ENCODE results near the gene PDIA6. TPM values are rescaled to one million over a fixed set of nuclear protein-coding genes. Genes with fewer than 3 reads are reported as not detected.

PDIA6 gene
- total RNA-seq = 100 to 1,000 TPM; 161 to 165 TPM

DNA sequence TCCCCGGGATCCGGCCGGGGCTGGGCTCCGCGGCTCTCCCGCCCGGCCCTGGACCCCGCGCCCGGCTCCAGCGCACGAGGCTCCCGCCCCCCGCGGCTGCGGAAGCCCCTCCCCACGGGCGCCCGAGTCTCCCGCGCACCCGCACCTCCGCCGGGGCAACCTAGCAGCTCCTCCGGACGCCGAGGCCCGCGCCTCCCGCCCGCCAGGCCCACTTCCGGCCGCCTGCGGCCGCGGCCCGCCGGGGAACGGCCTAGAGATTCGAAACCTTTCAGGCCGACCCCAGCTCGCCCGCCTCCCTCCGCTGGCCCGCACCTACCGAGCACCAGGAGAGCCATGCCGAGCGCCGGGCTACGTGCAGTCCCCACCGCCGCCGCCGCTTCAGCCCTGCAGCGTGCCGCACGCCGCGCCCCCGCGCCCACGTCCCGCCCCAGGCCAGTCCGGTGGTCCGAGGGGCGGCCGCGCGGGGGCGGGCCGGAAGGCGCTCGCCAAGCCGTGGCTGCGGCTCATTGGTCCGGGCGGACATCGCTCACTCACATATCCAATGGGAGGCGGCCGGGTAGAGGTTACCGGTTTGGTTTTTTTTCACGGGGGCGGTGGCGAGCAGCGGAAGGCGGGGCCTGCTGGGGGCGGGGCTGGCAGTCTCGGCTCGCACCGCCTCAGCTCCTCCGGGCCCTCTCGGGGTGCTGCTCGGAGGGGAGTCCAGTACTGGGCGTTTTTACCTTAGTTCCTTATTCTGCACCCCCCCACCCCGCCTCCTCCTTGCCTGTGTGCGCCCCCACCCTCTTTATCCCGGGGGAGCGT lies at the start of gene PDIA6:
Gene PDIA6, minus strand, starts transcription at position 424 of the 801 bp plus-strand sequence. Its CDS starts 89 bp downstream, at position 335.
- ChIA-PET CTCF (interaction anchor here (0.7 to 1.8 kb wide), 5 partner anchors 13 to 365 kb away, joined by 3 to 8 read pairs (median 4); a partner anchor contains a TSS), POLR2A (interaction anchor here (0.7 to 2.5 kb wide), 20 partner anchors 8 to 940 kb away, joined by 3 to 26 read pairs (median 4); partner anchors contain the start of genes LPIN1 and NOL10)
- Mint-ChIP-seq H3K36me3 (ENCODE audit: low read depth) (peaks cover 34% of the 10 kb centered on the region), H3K4me3 (peak within 1 kb of the TSS; percentile 88), H3K9me3 (no peaks in the 10 kb centered on the region), H3K27ac (peak within 1 kb of the TSS; percentile 89), H3K4me1 (peaks cover 37% of the 10 kb centered on the region), H3K27me3 (peaks cover 15% of the 10 kb centered on the region)
- DNase-seq = peak; percentile 95

- ChIA-PET POLR2A (interaction anchor here (0.8 kb wide), 1 partner anchor 50 kb away, joined by 3 read pairs; no protein-coding TSS in a partner anchor), CTCF (no interaction called here)
- Mint-ChIP-seq H3K4me1 (peaks cover 33% of the 10 kb centered on the region), H3K36me3 (ENCODE audit: low read depth) (no peaks in the 10 kb centered on the region), H3K4me3 (no peak overlapping the region), H3K27me3 (peaks cover 31% of the 10 kb centered on the region), H3K27ac (no peak overlapping the region), H3K9me3 (no peaks in the 10 kb centered on the region)
- no peak for DNase-seq
Measured at GRCh38 chr2:10862330-10862729, 49.7 kb upstream of the PDIA6 start.

- no peaks in the 10 kb centered on the region for H3K36me3 Mint-ChIP-seq (ENCODE audit: low read depth)
- ChIA-PET CTCF (no interaction called here), POLR2A (interaction anchor here (0.8 kb wide), 1 partner anchor 50 kb away, joined by 3 read pairs; no protein-coding TSS in a partner anchor)
- no peaks in the 10 kb centered on the region for H3K9me3 Mint-ChIP-seq
- H3K27ac Mint-ChIP-seq = no peak overlapping the region
- H3K4me3 Mint-ChIP-seq = no peak overlapping the region
- DNase-seq = no peak
- peaks cover 33% of the 10 kb centered on the region for H3K4me1 Mint-ChIP-seq
- peaks cover 32% of the 10 kb centered on the region for H3K27me3 Mint-ChIP-seq
Measured at GRCh38 chr2:10861765-10862164, 49.2 kb upstream of the PDIA6 start.

DNA sequence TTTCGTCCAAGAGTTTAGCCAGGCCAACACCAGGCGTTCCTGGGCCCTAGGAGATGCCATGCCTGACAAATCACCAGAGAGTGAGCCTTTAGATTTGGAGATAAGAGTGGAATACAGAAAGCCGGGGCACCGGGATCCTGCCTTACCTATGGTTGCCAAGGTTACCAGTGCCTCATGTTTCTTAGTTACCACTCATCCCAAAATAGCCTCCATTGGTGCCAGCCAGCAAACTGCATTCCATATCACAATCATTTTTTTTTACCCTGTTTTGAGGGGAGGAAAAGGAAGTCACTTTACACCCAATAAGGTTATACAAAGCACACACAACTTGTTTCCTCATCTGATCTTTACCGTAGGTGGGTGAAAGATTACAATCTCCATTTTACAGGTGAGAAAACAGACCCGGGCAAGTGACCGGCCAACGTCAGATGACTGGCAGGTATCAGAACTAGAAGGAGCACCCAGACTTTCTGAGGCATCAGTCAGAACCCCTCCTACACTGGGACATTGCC lies 48.3 kb upstream of the PDIA6 start:
- ChIA-PET POLR2A (no interaction called here), CTCF (no interaction called here)
- Mint-ChIP-seq H3K4me1 (peaks cover 31% of the 10 kb centered on the region), H3K4me3 (no peak overlapping the region), H3K27ac (no peak overlapping the region), H3K27me3 (peaks cover 28% of the 10 kb centered on the region), H3K9me3 (no peaks in the 10 kb centered on the region), H3K36me3 (ENCODE audit: low read depth) (no peaks in the 10 kb centered on the region)
- DNase-seq = no peak

GRCh38 chr2:10860081-10860813 lies 47.7 kb upstream of the PDIA6 start:
- ChIA-PET CTCF (no interaction called here), POLR2A (no interaction called here)
- Mint-ChIP-seq H3K27me3 (peaks cover 23% of the 10 kb centered on the region), H3K4me1 (peaks cover 31% of the 10 kb centered on the region), H3K27ac (no peak overlapping the region), H3K9me3 (no peaks in the 10 kb centered on the region), H3K4me3 (no peak overlapping the region), H3K36me3 (ENCODE audit: low read depth) (no peaks in the 10 kb centered on the region)
- DNase-seq = no peak

- Mint-ChIP-seq H3K4me3 (no peak overlapping the region), H3K36me3 (ENCODE audit: low read depth) (no peaks in the 10 kb centered on the region), H3K9me3 (no peaks in the 10 kb centered on the region), H3K27me3 (peaks cover 29% of the 10 kb centered on the region), H3K27ac (no peak overlapping the region), H3K4me1 (peaks cover 22% of the 10 kb centered on the region)
- ChIA-PET POLR2A (no interaction called here), CTCF (no interaction called here)
- DNase-seq = no peak
Measured at GRCh38 chr2:10859278-10859677, 46.7 kb upstream of the PDIA6 start.

DNA sequence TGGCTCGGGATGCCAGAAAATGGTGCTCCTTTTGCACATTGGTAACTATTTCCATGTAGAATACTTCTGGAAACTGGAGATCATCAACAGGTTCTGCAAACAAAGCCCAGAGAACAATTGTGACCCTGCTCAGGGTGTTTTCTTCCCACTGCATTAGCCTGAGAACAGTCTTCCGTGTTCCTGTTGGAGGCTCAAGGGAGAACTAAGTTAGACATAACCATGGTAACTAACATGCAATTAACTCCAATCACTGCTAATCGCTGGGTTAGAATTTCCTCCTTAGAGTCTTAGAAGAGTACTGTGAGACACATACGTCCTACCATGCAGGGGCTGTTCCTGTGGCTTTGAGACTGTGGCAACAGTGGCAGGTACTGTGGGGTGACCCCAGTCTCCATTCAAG lies 36.0 kb upstream of the PDIA6 start:
- Mint-ChIP-seq H3K36me3 (ENCODE audit: low read depth) (no peaks in the 10 kb centered on the region), H3K9me3 (no peaks in the 10 kb centered on the region), H3K27ac (no peak overlapping the region), H3K27me3 (peaks cover 13% of the 10 kb centered on the region), H3K4me3 (no peak overlapping the region), H3K4me1 (no peaks in the 10 kb centered on the region)
- no peak for DNase-seq
- POLR2A ChIA-PET = no interaction called here
- CTCF ChIA-PET = interaction anchor here (0.6 to 1.2 kb wide), 2 partner anchors 16 to 630 kb away, joined by 3 read pairs; no protein-coding TSS in a partner anchor

DNA sequence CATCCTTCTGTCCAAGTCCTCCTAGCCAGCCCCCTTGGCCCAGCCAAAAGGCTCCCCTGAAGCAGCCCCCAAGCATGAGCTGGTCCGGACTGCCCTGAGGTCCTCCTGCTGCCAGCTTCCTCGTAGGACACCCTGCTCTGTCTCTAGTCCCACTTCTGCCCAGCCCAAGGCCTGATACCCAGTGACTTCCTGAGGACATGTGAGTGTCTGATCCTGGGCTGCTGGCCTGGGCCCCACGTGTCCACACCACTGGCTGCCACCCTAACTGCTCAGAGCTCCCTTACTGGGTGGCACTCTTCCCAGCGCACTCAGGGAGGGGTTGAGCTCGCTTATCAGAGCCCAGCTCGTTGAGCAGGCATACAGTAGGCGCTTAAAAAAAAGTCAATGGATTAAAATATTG lies 34.4 kb upstream of the PDIA6 start:
- peaks cover 4% of the 10 kb centered on the region for H3K9me3 Mint-ChIP-seq
- H3K27ac Mint-ChIP-seq = no peak overlapping the region
- H3K36me3 Mint-ChIP-seq (ENCODE audit: low read depth) = no peaks in the 10 kb centered on the region
- CTCF ChIA-PET = interaction anchor here (1.3 kb wide), 1 partner anchor 11 kb away, joined by 3 read pairs; no protein-coding TSS in a partner anchor
- H3K27me3 Mint-ChIP-seq = peaks cover 17% of the 10 kb centered on the region
- POLR2A ChIA-PET = no interaction called here
- H3K4me1 Mint-ChIP-seq = no peaks in the 10 kb centered on the region
- H3K4me3 Mint-ChIP-seq = no peak overlapping the region
- no peak for DNase-seq

DNA sequence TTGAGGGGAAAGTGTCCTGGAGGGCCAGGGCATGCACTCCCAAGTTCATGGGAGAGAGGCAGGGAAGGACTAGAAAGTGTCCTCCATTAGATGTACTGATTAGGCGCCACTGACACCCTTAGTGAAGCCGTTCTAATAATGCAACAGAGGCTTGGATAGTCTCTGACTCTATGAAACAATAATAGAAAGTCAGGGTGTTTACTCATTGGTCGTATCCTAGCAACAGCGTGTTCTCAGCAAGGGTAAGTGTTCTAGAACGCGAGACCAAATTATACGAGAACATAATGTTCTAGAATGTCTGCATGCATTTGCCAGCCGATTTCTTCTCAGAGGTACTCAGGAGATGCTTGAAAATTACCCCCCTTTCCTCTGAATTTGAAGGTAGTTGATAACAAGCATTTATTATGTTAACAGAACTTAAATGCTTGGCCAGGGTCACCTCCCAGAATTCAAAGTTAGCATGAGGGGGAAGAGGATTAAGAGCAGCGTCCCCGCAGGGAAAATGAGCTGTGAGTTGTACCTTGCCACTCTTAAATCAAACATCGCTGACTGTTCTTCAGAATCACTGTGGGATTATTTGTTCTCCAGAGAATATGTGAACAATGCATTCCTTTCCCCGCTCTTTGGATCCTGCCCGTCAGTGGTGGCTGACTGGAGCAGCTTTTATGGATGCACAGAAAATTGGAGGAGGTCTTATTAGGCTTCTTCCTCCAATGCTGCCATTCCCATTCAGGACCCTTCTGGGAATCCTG lies 33.7 kb upstream of the PDIA6 start:
- ChIA-PET CTCF (interaction anchor here (1.3 kb wide), 1 partner anchor 11 kb away, joined by 3 read pairs; no protein-coding TSS in a partner anchor), POLR2A (no interaction called here)
- H3K4me1 Mint-ChIP-seq = no peaks in the 10 kb centered on the region
- no peak overlapping the region for H3K4me3 Mint-ChIP-seq
- H3K27me3 Mint-ChIP-seq = peaks cover 18% of the 10 kb centered on the region
- H3K27ac Mint-ChIP-seq = no peak overlapping the region
- H3K36me3 Mint-ChIP-seq (ENCODE audit: low read depth) = no peaks in the 10 kb centered on the region
- no peak for DNase-seq
- peaks cover 10% of the 10 kb centered on the region for H3K9me3 Mint-ChIP-seq

GRCh38 chr2:10845640-10846039 lies 33.1 kb upstream of the PDIA6 start:
- Mint-ChIP-seq H3K36me3 (ENCODE audit: low read depth) (no peaks in the 10 kb centered on the region), H3K4me1 (no peaks in the 10 kb centered on the region), H3K27me3 (peaks cover 20% of the 10 kb centered on the region), H3K27ac (no peak overlapping the region), H3K4me3 (no peak overlapping the region), H3K9me3 (peaks cover 16% of the 10 kb centered on the region)
- DNase-seq = no peak
- CTCF ChIA-PET = interaction anchor here (2.3 kb wide), 1 partner anchor 10 kb away, joined by 8 read pairs; no protein-coding TSS in a partner anchor
- POLR2A ChIA-PET = no interaction called here

DNA sequence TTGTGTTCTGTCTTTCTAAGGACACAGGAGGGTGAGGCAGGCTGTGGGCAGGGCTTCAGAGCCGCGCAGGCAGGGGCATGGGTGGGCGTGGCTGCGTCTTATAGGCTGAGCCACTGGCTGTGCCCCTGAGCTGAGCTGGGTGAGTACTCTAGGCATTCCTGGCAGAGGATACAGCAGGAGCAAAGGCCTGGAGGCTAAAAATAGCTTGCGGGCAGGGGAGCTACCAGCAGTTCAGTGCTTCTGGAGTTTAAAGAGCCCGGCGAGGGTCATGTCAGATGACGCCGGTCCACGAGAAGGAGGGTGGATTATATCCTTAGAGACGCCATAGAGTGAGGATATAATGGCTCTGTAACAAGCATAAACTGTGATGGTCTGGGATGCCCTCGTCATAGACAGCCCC lies 31.5 kb upstream of the PDIA6 start:
- Mint-ChIP-seq H3K27me3 (peaks cover 20% of the 10 kb centered on the region), H3K4me3 (no peak overlapping the region), H3K36me3 (ENCODE audit: low read depth) (peaks cover 3% of the 10 kb centered on the region), H3K27ac (no peak overlapping the region), H3K9me3 (peaks cover 24% of the 10 kb centered on the region), H3K4me1 (no peaks in the 10 kb centered on the region)
- ChIA-PET CTCF (interaction anchor here (1.7 to 2.3 kb wide), 2 partner anchors 9 to 12 kb away, joined by 6 to 8 read pairs; no protein-coding TSS in a partner anchor), POLR2A (no interaction called here)
- no peak for DNase-seq

GRCh38 chr2:10842506-10842905 lies 29.9 kb upstream of the PDIA6 start:
- ChIA-PET POLR2A (no interaction called here), CTCF (interaction anchor here (2.0 kb wide), 1 partner anchor 10 kb away, joined by 12 read pairs; no protein-coding TSS in a partner anchor)
- Mint-ChIP-seq H3K4me3 (no peak overlapping the region), H3K9me3 (peaks cover 24% of the 10 kb centered on the region), H3K27ac (no peak overlapping the region), H3K36me3 (ENCODE audit: low read depth) (peaks cover 3% of the 10 kb centered on the region), H3K27me3 (peaks cover 24% of the 10 kb centered on the region), H3K4me1 (no peaks in the 10 kb centered on the region)
- DNase-seq = no peak

Data from activated CD4-positive, alpha-beta memory T cell treated with anti-CD3 and anti-CD28 coated beads, Interleukin-2, amount 10 ng/mL, durations not matched to agents 7 days and 5 days (primary cell).